SK-N-SH (cell line): ENCODE data around the gene PROM1. TPM values are rescaled to one million over a fixed set of nuclear protein-coding genes. Genes with fewer than 3 reads are reported as not detected.

Source experiments
- CTCF ChIA-PET: fragments of 300-600, 350-600 bp; formaldehyde crosslinking; extraction: SDS; loops from one replicate; lab custom pipeline; 2021; lab: Yijun Ruan, JAX
- POLR2A ChIA-PET: fragments of 350-600 bp; sonication (Branson Sonifier 250); formaldehyde crosslinking; extraction: SDS; loops from one replicate; lab custom pipeline; 2020; ENCODE audit warnings: antibody characterized with exemption, inconsistent platforms; lab: Yijun Ruan, JAX
- DNase-seq: peaks from one replicate; pipeline ENCODE4 v3.0.0; 2012
- H2AFZ ChIP-seq: fragments of 200-600 bp; sonication (generic); 2 replicates; pipeline ENCODE4 v1.8.1; 2016; ENCODE audit warnings: antibody characterized with exemption, mild to moderate bottlenecking, low read depth
- H3F3A ChIP-seq: fragments of 200-600 bp; sonication (generic); replicated peaks from 2 replicates; pipeline ENCODE3; 2016; ENCODE audit warnings: antibody characterized with exemption, mild to moderate bottlenecking; ENCODE audit not compliant: insufficient read depth
- H3K27ac ChIP-seq, 2 experiments: fragments of 200-500 bp in 1 of 2; fragments of 200-600 bp in 1 of 2; sonication (Bioruptor generic) in 1 of 2; sonication (generic), shearing (Covaris generic) in 1 of 2; 2 replicates each; pipeline versions ENCODE4 v1.5.1 to v1.6.1; 2014 to 2016; ENCODE audit warnings: low read depth in 2 of 2, inconsistent platforms in 1 of 2, low read length in 1 of 2, mild to moderate bottlenecking in 1 of 2, mixed read lengths in 1 of 2
- H3K27me3 ChIP-seq: fragments of 200-600 bp; sonication (generic), shearing (Covaris generic); 2 replicates; pipeline ENCODE4 v1.6.1; 2016; ENCODE audit warnings: mixed run types; ENCODE audit not compliant: insufficient read depth
- H3K36me3 ChIP-seq, 2 experiments: fragments of 200-500 bp in 1 of 2; fragments of 200-600 bp in 1 of 2; sonication (Bioruptor generic) in 1 of 2; sonication (generic) in 1 of 2; replicated peaks in 1 of 2; 2 replicates each; pipeline versions ENCODE3 to v1.5.1; 2014 to 2016; ENCODE audit warnings: low read length in 1 of 2, mild to moderate bottlenecking in 1 of 2; ENCODE audit not compliant: insufficient read depth in 2 of 2, control insufficient read depth in 1 of 2
- H3K4me1 ChIP-seq, 2 experiments: fragments of 200-500 bp in 1 of 2; fragments of 200-600 bp in 1 of 2; sonication (Bioruptor generic) in 1 of 2; sonication (generic), shearing (Covaris generic) in 1 of 2; 2 replicates each; pipeline versions ENCODE4 v1.5.1 to v1.6.1; 2014 to 2016; ENCODE audit warnings: low read depth in 1 of 2, low read length in 1 of 2, mixed run types in 1 of 2; ENCODE audit not compliant: insufficient read depth in 2 of 2, control insufficient read depth in 1 of 2
- H3K4me2 ChIP-seq: fragments of 200-600 bp; sonication (generic), shearing (Covaris generic); 2 replicates; pipeline ENCODE4 v1.6.1; 2017; ENCODE audit warnings: mixed run types
- H3K4me3 ChIP-seq, 2 experiments: fragments of 200-500 bp in 1 of 2; fragments of 200-600 bp in 1 of 2; sonication (Bioruptor generic) in 1 of 2; sonication (generic), shearing (Covaris generic) in 1 of 2; 2 replicates each; pipeline versions ENCODE4 v1.5.1 to v1.8.1; 2014 to 2016; ENCODE audit warnings: low read depth in 2 of 2, inconsistent platforms in 1 of 2, low read length in 1 of 2, mild to moderate bottlenecking in 1 of 2, mixed read lengths in 1 of 2, moderate library complexity in 1 of 2
- H3K79me2 ChIP-seq: fragments of 200-600 bp; sonication (generic); 2 replicates; pipeline ENCODE4 v1.8.1; 2017; ENCODE audit warnings: mild to moderate bottlenecking; ENCODE audit not compliant: insufficient read depth
- H3K9ac ChIP-seq: fragments of 200-600 bp; sonication (generic); 2 replicates; pipeline ENCODE4 v1.6.1; 2017; ENCODE audit warnings: mixed run types
- H3K9me2 ChIP-seq: fragments of 200-600 bp; sonication (generic); 2 replicates; pipeline ENCODE4 v1.6.1; 2017; ENCODE audit warnings: mixed run types
- H3K9me3 ChIP-seq: fragments of 200-600 bp; sonication (generic); 2 replicates; pipeline ENCODE4 v1.6.1; 2017; ENCODE audit warnings: mixed run types, mild to moderate bottlenecking, moderate library complexity
- H4K20me1 ChIP-seq: fragments of 200-600 bp; sonication (generic); 2 replicates; pipeline ENCODE4 v1.6.1; 2017; ENCODE audit warnings: mild to moderate bottlenecking, mixed run types; ENCODE audit not compliant: insufficient read depth
- CTCF ChIP-seq: fragments of 200-600 bp; sonication (generic); IDR thresholded peaks from 2 replicates; pipeline ENCODE4 v1.6.1; 2017; ENCODE audit warnings: antibody characterized with exemption, mild to moderate bottlenecking, moderate library complexity
- FOXJ3 ChIP-seq: sonication (generic); formaldehyde crosslinking; IDR thresholded peaks from 2 replicates; pipeline ENCODE4 v1.5.1; 2020; ENCODE audit warnings: mild to moderate bottlenecking, missing genetic modification reagents
- GATA2 ChIP-seq: sonication (generic); formaldehyde crosslinking; IDR thresholded peaks from 2 replicates; pipeline ENCODE4 v1.5.0; 2020; ENCODE audit warnings: mild to moderate bottlenecking, missing genetic modification reagents
- JUND ChIP-seq: IDR thresholded peaks from 2 replicates; pipeline ENCODE4 v1.4.0; 2012
- MAX ChIP-seq: IDR thresholded peaks from 2 replicates; pipeline ENCODE4 v1.4.0; 2012; ENCODE audit warnings: low read depth
- PBX3 ChIP-seq: IDR thresholded peaks from 2 replicates; pipeline ENCODE4; 2012
- REST ChIP-seq: IDR thresholded peaks from 2 replicates; pipeline ENCODE4 v1.6.1; 2012; ENCODE audit warnings: mild to moderate bottlenecking, low read depth, low read length, moderate library complexity
- SMC3 ChIP-seq: IDR thresholded peaks from 2 replicates; pipeline ENCODE4 v1.6.1; 2012; ENCODE audit warnings: low read depth, low read length, improper control_type of control experiment
- TEAD4 ChIP-seq: IDR thresholded peaks from 2 replicates; pipeline ENCODE4 v1.4.0; 2012; ENCODE audit warnings: mild to moderate bottlenecking, borderline replicate concordance; ENCODE audit not compliant: insufficient read depth
- USF2 ChIP-seq: fragments of 150-350 bp; IDR thresholded peaks from 2 replicates; pipeline ENCODE4 v1.6.1; 2017; ENCODE audit warnings: antibody characterized with exemption, low read length, low read depth, borderline replicate concordance
- WGBS: methylation state at CpG from one replicate; pipeline ENCODE4 v1.1.6; 2017; ENCODE audit warnings: low lambda C conversion rate; 5-methylcytosine and 5-hydroxymethylcytosine counted together
- polyA plus RNA-seq, 3 experiments: library from polyadenylated mRNA; depleted of rRNA; stranded (reverse); fragments of >200 nt; gene quantifications; 2 replicates each; pipeline ENCODE4 v1.2.3, GENCODE V29; 2012

PROM1 gene
- polyA plus RNA-seq, 1 of the 3 experiments (the other 2 are of a cell fraction) = not detected

- CTCF ChIA-PET = interaction anchor here (3.5 kb wide), 1 partner anchor 22 kb away, joined by 13 read pairs; no protein-coding TSS in a partner anchor
- no peaks in the 10 kb centered on the region for H3F3A ChIP-seq
- no peaks in the 10 kb centered on the region for H3K79me2 ChIP-seq
- no peak for TF ChIP-seq REST
- TF ChIP-seq FOXJ3 (CRISPR knock-in tag) = no peak
- no peak for TF ChIP-seq SMC3
- no peak for TF ChIP-seq JUND
- no peak for TF ChIP-seq MAX
- TF ChIP-seq TEAD4 = no peak
- no peak for TF ChIP-seq GATA2 (CRISPR knock-in tag)
- TF ChIP-seq CTCF = no peak
- TF ChIP-seq USF2 = no peak
- TF ChIP-seq PBX3 = no peak
- TF ChIP-seq, all 33 proteins: peak for 0
- H3K4me2 ChIP-seq = no peak overlapping the region
- H3K36me3 ChIP-seq = no peaks in the 10 kb centered on the region
- H2AFZ ChIP-seq = no peak overlapping the region
- 43% methylated on average over 3 of the region's 3 CpGs for WGBS
- DNase-seq = no peak
- H3K9me3 ChIP-seq = no peaks in the 10 kb centered on the region
- H3K27ac ChIP-seq = no peak overlapping the region
- POLR2A ChIA-PET = no interaction called here
- no peak overlapping the region for H3K4me3 ChIP-seq
- H3K9me2 ChIP-seq = no peaks in the 10 kb centered on the region
- H3K4me1 ChIP-seq = no peaks in the 10 kb centered on the region
- H4K20me1 ChIP-seq = no peaks in the 10 kb centered on the region
- H3K27me3 ChIP-seq = no peaks in the 10 kb centered on the region; the same call in 1 of the 2 replicates
- no peak overlapping the region for H3K9ac ChIP-seq
Observed at GRCh38 chr4:15934259-15934658, 149.6 kb downstream of the PROM1 start.
